GM21360 (cell line): ENCODE data around the gene PPCDC.
A peak's percentile ranks its signal among the peaks of the same experiment; 100 is the strongest.

ENCODE experiments used
- ATAC-seq: cut with Tn5 transposase; IDR thresholded peaks from one replicate; pipeline ENCODE4 v1.9.1; 2021; ENCODE audit warnings: mild to moderate bottlenecking, moderate library complexity; ENCODE audit not compliant: unreplicated experiment

The PPCDC gene

GRCh38 chr15:75008629-75009326 lies 14.6 kb upstream of the PPCDC start:
- ATAC-seq, result peak; percentile 59

- ATAC-seq, result no peak
Measured at GRCh38 chr15:75016431-75016830, 7.0 kb upstream of the PPCDC start.

- ATAC-seq, result no peak
Measured at GRCh38 chr15:75019916-75020315, 3.5 kb upstream of the PPCDC start.

GRCh38 chr15:75021341-75021740 lies 2.0 kb upstream of the PPCDC start:
- ATAC-seq, result no peak

GRCh38 chr15:75022783-75023180 lies 608 bp upstream of the PPCDC start:
- no peak for ATAC-seq

GRCh38 chr15:75023872-75024636 lies 664 bp downstream of the PPCDC start:
- no peak for ATAC-seq

GRCh38 chr15:75025107-75025506 lies 1.7 kb downstream of the PPCDC start:
- ATAC-seq, result no peak

- no peak for ATAC-seq
Measured at GRCh38 chr15:75025548-75026260, 2.3 kb downstream of the PPCDC start.

GRCh38 chr15:75027551-75027950 lies 4.2 kb downstream of the PPCDC start:
- no peak for ATAC-seq

- no peak for ATAC-seq
Measured at GRCh38 chr15:75028991-75029377, 5.6 kb downstream of the PPCDC start.

- ATAC-seq, result no peak
Measured at GRCh38 chr15:75029378-75030022, 6.1 kb downstream of the PPCDC start.

- no peak for ATAC-seq
Measured at GRCh38 chr15:75030023-75030413, 6.6 kb downstream of the PPCDC start.

GRCh38 chr15:75030424-75030823 lies 7.0 kb downstream of the PPCDC start:
- no peak for ATAC-seq

- ATAC-seq, result no peak
Measured at GRCh38 chr15:75031848-75032247, 8.5 kb downstream of the PPCDC start.

GRCh38 chr15:75032395-75032794 lies 9.0 kb downstream of the PPCDC start:
- no peak for ATAC-seq

- no peak for ATAC-seq
Measured at GRCh38 chr15:75033809-75034208, 10.4 kb downstream of the PPCDC start.

GRCh38 chr15:75034615-75035014 lies 11.2 kb downstream of the PPCDC start:
- ATAC-seq, result no peak

- no peak for ATAC-seq
Measured at GRCh38 chr15:75036212-75036616, 12.8 kb downstream of the PPCDC start.

- ATAC-seq, result no peak
Measured at GRCh38 chr15:75037685-75038084, 14.3 kb downstream of the PPCDC start.

GRCh38 chr15:75038231-75038630 lies 14.8 kb downstream of the PPCDC start:
- ATAC-seq, result no peak

GRCh38 chr15:75042730-75043508 lies 19.5 kb downstream of the PPCDC start:
- ATAC-seq, result peak; percentile 63
